OCI-LY7 (cell line): ENCODE data around the gene MCM7. TPM values are rescaled to one million over a fixed set of nuclear protein-coding genes. Genes with fewer than 3 reads are reported as not detected.

Source experiments
- BruUV-seq: library from RNA; stranded (reverse); fragments of 400-500 nt; replicated peaks from 2 replicates; lab custom pipeline; 2021; lab: Mats Ljungman, UMichigan
- CTCF ChIA-PET: fragments of 300-600 bp; sonication (Branson Sonifier 250); formaldehyde crosslinking; loops from one replicate; lab custom pipeline; 2022; ENCODE audit warnings: antibody characterized with exemption; ENCODE audit not compliant: unreplicated experiment; lab: Charles Lee
- POLR2A ChIA-PET: fragments of 300-600 bp; sonication (Branson Sonifier 250); formaldehyde crosslinking; loops from one replicate; lab custom pipeline; 2022; ENCODE audit warnings: antibody characterized with exemption; lab: Charles Lee
- DNase-seq: peaks from one replicate; pipeline ENCODE4 v3.0.0-alpha.2; 2015; ENCODE audit warnings: low spot score
- H2AFZ ChIP-seq: fragments of 200-600 bp; sonication (generic), shearing (Covaris generic); 2 replicates; pipeline ENCODE4 v1.6.1; 2014; ENCODE audit warnings: mild to moderate bottlenecking, antibody characterized with exemption, low read length, moderate library complexity
- H3K27ac ChIP-seq: fragments of 200-600 bp; sonication (generic); 2 replicates; pipeline ENCODE4 v1.5.1; 2014; ENCODE audit warnings: mixed run types, low read depth, mild to moderate bottlenecking, moderate library complexity, low read length, inconsistent platforms; ENCODE audit not compliant: poor library complexity, severe bottlenecking
- H3K36me3 ChIP-seq: fragments of 200-600 bp; sonication (generic); 2 replicates; pipeline ENCODE4 v1.6.1; 2014; ENCODE audit warnings: mild to moderate bottlenecking, antibody characterized with exemption, low read length, moderate library complexity, mixed read lengths; ENCODE audit not compliant: insufficient read depth
- H3K4me1 ChIP-seq: fragments of 200-600 bp; sonication (generic); 2 replicates; pipeline ENCODE4 v1.5.1; 2014; ENCODE audit warnings: mild to moderate bottlenecking, low read length; ENCODE audit not compliant: insufficient read depth, poor library complexity, severe bottlenecking
- H3K4me2 ChIP-seq: fragments of 200-600 bp; sonication (generic); 2 replicates; pipeline ENCODE4 v1.6.1; 2014; ENCODE audit warnings: mild to moderate bottlenecking, low read length
- H3K4me3 ChIP-seq: fragments of 200-600 bp; sonication (generic); 2 replicates; pipeline ENCODE4 v1.5.1; 2014; ENCODE audit warnings: mild to moderate bottlenecking, low read depth, low read length; ENCODE audit not compliant: poor library complexity, severe bottlenecking
- H3K79me2 ChIP-seq: fragments of 200-600 bp; sonication (generic); 2 replicates; pipeline ENCODE4 v1.6.1; 2016; ENCODE audit warnings: low read depth, mild to moderate bottlenecking, low read length, moderate library complexity, mixed read lengths; ENCODE audit not compliant: insufficient read depth
- H3K9me2 ChIP-seq: fragments of 200-600 bp; sonication (generic); 2 replicates; pipeline ENCODE4 v1.6.1; 2016; ENCODE audit warnings: mild to moderate bottlenecking, low read length, mixed read lengths; ENCODE audit not compliant: insufficient read depth
- H3K9me3 ChIP-seq: fragments of 200-600 bp; sonication (generic); 2 replicates; pipeline ENCODE4 v1.6.1; 2014; ENCODE audit warnings: mild to moderate bottlenecking, mixed run types, low read length, mixed read lengths
- H4K20me1 ChIP-seq: fragments of 200-600 bp; sonication (generic); 2 replicates; pipeline ENCODE4 v1.6.1; 2014; ENCODE audit warnings: mild to moderate bottlenecking, antibody characterized with exemption, low read length, moderate library complexity, mixed read lengths; ENCODE audit not compliant: insufficient read depth
- EZH2phosphoT487 ChIP-seq: fragments of 200-600 bp; sonication (generic); IDR thresholded peaks from 2 replicates; pipeline ENCODE4 v1.6.1; 2018; ENCODE audit warnings: low read depth, borderline replicate concordance, mild to moderate bottlenecking, mixed run types, antibody characterized with exemption, low read length, moderate library complexity, mixed read lengths
- intact Hi-C: fragments of 100-400 bp; cut with micrococcal nuclease; formaldehyde crosslinking; loops from one replicate; pipeline ENCODE4 v1.10.0; 2022; ENCODE audit not compliant: unreplicated experiment
- total RNA-seq, 2 experiments: library from RNA; depleted of rRNA in 1 of 2; stranded (reverse); fragments of >200 nt in 1 of 2; shearing (Covaris generic) in 1 of 2; gene quantifications; 2 replicates each; pipeline ENCODE4 v1.2.3, GENCODE V29; 2014 to 2022
- TF ChIP-seq, protein P1 (sequence below): fragments of 200-600 bp; sonication (generic); conservative IDR thresholded peaks from 2 replicates; pipeline ENCODE4 v1.5.1; 2014; ENCODE audit warnings: mild to moderate bottlenecking, antibody characterized with exemption, low read length, moderate library complexity, mixed read lengths

The MCM7 gene
- total RNA-seq, 2 experiments from 2014 or later, result 423 to 424 TPM

- ChIA-PET CTCF (no interaction called here), POLR2A (interaction anchor here (0.9 to 1.1 kb wide), 5 partner anchors 9 to 34 kb away, joined by 3 to 5 read pairs (median 4); partner anchors contain the start of gene ZKSCAN1)
- Histone ChIP-seq H4K20me1 (no peaks in the 10 kb centered on the region), H3K36me3 (no peaks in the 10 kb centered on the region), H3K79me2 (no peaks in the 10 kb centered on the region; the same call in 1 of the 2 replicates), H3K4me1 (peaks cover 14% of the 10 kb centered on the region), H3K4me2 (peak within 1 kb of the TSS; percentile 96), H2AFZ (peak within 1 kb of the TSS; percentile 96), H3K4me3 (peak within 1 kb of the TSS; percentile 89), H3K27ac (peak within 1 kb of the TSS; percentile 56), H3K9me3 (no peaks in the 10 kb centered on the region), H3K9me2 (no peaks in the 10 kb centered on the region)
- TF ChIP-seq, protein P1, sequence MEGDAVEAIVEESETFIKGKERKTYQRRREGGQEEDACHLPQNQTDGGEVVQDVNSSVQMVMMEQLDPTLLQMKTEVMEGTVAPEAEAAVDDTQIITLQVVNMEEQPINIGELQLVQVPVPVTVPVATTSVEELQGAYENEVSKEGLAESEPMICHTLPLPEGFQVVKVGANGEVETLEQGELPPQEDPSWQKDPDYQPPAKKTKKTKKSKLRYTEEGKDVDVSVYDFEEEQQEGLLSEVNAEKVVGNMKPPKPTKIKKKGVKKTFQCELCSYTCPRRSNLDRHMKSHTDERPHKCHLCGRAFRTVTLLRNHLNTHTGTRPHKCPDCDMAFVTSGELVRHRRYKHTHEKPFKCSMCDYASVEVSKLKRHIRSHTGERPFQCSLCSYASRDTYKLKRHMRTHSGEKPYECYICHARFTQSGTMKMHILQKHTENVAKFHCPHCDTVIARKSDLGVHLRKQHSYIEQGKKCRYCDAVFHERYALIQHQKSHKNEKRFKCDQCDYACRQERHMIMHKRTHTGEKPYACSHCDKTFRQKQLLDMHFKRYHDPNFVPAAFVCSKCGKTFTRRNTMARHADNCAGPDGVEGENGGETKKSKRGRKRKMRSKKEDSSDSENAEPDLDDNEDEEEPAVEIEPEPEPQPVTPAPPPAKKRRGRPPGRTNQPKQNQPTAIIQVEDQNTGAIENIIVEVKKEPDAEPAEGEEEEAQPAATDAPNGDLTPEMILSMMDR, result peak; percentile 63
- TF ChIP-seq EZH2phosphoT487, result no peak
- BruUV-seq, result TSS peak; percentile 86
- intact Hi-C loops, result loop anchor here (1.0 to 5.0 kb wide), 4 partner anchors 32 to 137 kb away; partner anchors contain the start of genes ZKSCAN1 and ZNF3
- DNase-seq, result peak; percentile 84
These were observed 51.5 kb downstream of the MCM7 start, which contains the start of gene ZSCAN21 for GRCh38 chr7:100049441-100050291. ZSCAN21 (plus strand) TSS chr7:100049774; CDS start chr7:100057007, 7,233 bp downstream.

DNA sequence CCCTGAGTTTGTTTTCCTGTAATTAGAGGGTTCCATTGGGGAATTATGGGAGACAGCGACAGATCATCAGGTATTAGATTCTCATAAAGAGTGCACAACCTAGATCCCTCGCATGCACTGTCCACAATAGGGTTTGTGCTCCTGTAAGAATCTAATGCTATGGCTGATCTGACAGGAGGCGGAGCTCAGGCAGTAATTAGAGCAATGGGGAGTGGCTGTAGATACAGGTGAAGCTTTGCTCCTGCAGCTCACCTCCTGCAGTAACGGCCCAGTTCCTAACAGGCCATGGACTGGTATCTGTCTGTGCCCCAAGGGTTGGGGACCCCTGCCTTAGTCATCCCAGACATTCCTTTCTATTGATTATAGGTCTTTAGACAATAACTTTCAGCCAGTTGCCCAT lies 52.5 kb downstream of the MCM7 start:
- TF ChIP-seq, protein P1, result no peak
- TF ChIP-seq EZH2phosphoT487, result no peak
- Histone ChIP-seq H3K4me1 (peaks cover 15% of the 10 kb centered on the region), H4K20me1 (no peaks in the 10 kb centered on the region), H3K27ac (no peak overlapping the region), H3K4me2 (peak overlapping the region; percentile 96; the same call in 1 of the 2 replicates), H3K36me3 (no peaks in the 10 kb centered on the region), H3K9me3 (no peaks in the 10 kb centered on the region), H3K4me3 (no peak overlapping the region), H3K9me2 (no peaks in the 10 kb centered on the region), H3K79me2 (no peaks in the 10 kb centered on the region; the same call in 1 of the 2 replicates), H2AFZ (peak overlapping the region; percentile 96; the same call in 1 of the 2 replicates)
- POLR2A ChIA-PET, result no interaction called here
- CTCF ChIA-PET, result no interaction called here
- no TSS peak for BruUV-seq
- intact Hi-C loops, result loop anchor here (1.0 to 2.0 kb wide), 2 partner anchors 33 to 34 kb away; partner anchors contain the start of genes ZKSCAN1 and ZNF3
- no peak for DNase-seq
